Right ventricle myocardium superior (tissue), 1 donor: ENCODE data around the gene TUBGCP5. TPM values are rescaled to one million over a fixed set of nuclear protein-coding genes. Genes with fewer than 3 reads are reported as not detected.
"Not testable (repeated sequence)": the region's sequence is repeated elsewhere in the genome, so short reads cannot be mapped to it uniquely, and the experiment has no call there.

ENCODE experiments used
- ATAC-seq: fragments of 200-7000 bp; cut with Tn5 transposase; one replicate; pipeline ENCODE4 v1.9.1; 2020; ENCODE audit warnings: mild to moderate bottlenecking; ENCODE audit not compliant: poor library complexity
- DNase-seq: peaks from one replicate; pipeline ENCODE4 v3.0.0-alpha.2; 2020
- intact Hi-C: fragments of 100-400 bp; cut with DNase I; formaldehyde crosslinking; loops from one replicate; pipeline ENCODE4 v1.11.2; 2022
- long read RNA-seq: library from polyadenylated mRNA; unstranded; transcript quantifications from one replicate; pipeline ENCODE4 v2.0.0, GENCODE V29; 2021
- total RNA-seq: library from RNA; stranded (reverse); fragmentation: NEBNext Ultra II Directional; extraction: Animal tissue kit (Norgen Biotek cat#: 25700); gene quantifications from one replicate; pipeline ENCODE4 v1.2.1, GENCODE V29; 2021
- donor health status: DM: no; HTN: yes; CAD: no; lungs with severe emphysema.

Gene TUBGCP5
- 11.3 TPM for total RNA-seq
- long read RNA-seq, partial matches to known transcripts, result 1 of 12 reads
- long read RNA-seq, other reads (novel, unspliced or antisense), result 7 of 12 reads

- ATAC-seq (peak; percentile 98), DNase-seq (peak; percentile 99)
- intact Hi-C loops, result no loop called here
Observed at GRCh38 chr15:23039143-23039916, at the start of gene TUBGCP5. TSS of gene TUBGCP5 (minus strand) at chr15:23039569. CDS start at chr15:23039543, 26 bp downstream.

- intact Hi-C loops, result no loop called here
- no peak for ATAC-seq
- no peak for DNase-seq
Observed at GRCh38 chr15:23083115-23083514, 43.7 kb upstream of the TUBGCP5 start.

GRCh38 chr15:23081996-23082737 lies 42.8 kb upstream of the TUBGCP5 start:
- intact Hi-C loops, DNase-seq, ATAC-seq: not testable (repeated sequence)

GRCh38 chr15:23081271-23081670 lies 41.9 kb upstream of the TUBGCP5 start:
- ATAC-seq, result no peak
- no peak for DNase-seq
- intact Hi-C loops, result no loop called here

- ATAC-seq (no peak), DNase-seq (no peak)
- intact Hi-C loops, result no loop called here
Observed at GRCh38 chr15:23079766-23080165, 40.4 kb upstream of the TUBGCP5 start.

- no peak for ATAC-seq
- intact Hi-C loops, result no loop called here
- DNase-seq, result no peak
Observed at GRCh38 chr15:23075927-23076326, 36.6 kb upstream of the TUBGCP5 start.

GRCh38 chr15:23074684-23075083 lies 35.3 kb upstream of the TUBGCP5 start:
- ATAC-seq, result no peak
- intact Hi-C loops, result no loop called here
- no peak for DNase-seq

GRCh38 chr15:23073890-23074646 lies 34.7 kb upstream of the TUBGCP5 start:
- intact Hi-C loops, result no loop called here
- ATAC-seq (no peak), DNase-seq (no peak)

GRCh38 chr15:23072633-23073032 lies 33.3 kb upstream of the TUBGCP5 start:
- ATAC-seq (no peak), DNase-seq (no peak)
- intact Hi-C loops, result no loop called here

GRCh38 chr15:23069496-23070166 lies 30.3 kb upstream of the TUBGCP5 start:
- intact Hi-C loops, result no loop called here
- no peak for ATAC-seq
- no peak for DNase-seq

- intact Hi-C loops, result no loop called here
- no peak for ATAC-seq
- no peak for DNase-seq
Observed at GRCh38 chr15:23067416-23067815, 28.0 kb upstream of the TUBGCP5 start.

- DNase-seq (no peak), ATAC-seq (no peak)
- intact Hi-C loops, result no loop called here
Observed at GRCh38 chr15:23065836-23066235, 26.5 kb upstream of the TUBGCP5 start.

- DNase-seq, result no peak
- intact Hi-C loops, result no loop called here
- ATAC-seq, result no peak
Observed at GRCh38 chr15:23064156-23064555, 24.8 kb upstream of the TUBGCP5 start.

- ATAC-seq (no peak), DNase-seq (no peak)
- intact Hi-C loops, result no loop called here
Observed at GRCh38 chr15:23057707-23058106, 18.3 kb upstream of the TUBGCP5 start.

- intact Hi-C loops, result no loop called here
- DNase-seq (no peak), ATAC-seq (no peak)
Observed at GRCh38 chr15:23055316-23055715, 15.9 kb upstream of the TUBGCP5 start.

- intact Hi-C loops, result no loop called here
- DNase-seq (no peak), ATAC-seq (no peak)
Observed at GRCh38 chr15:23052522-23052921, 13.2 kb upstream of the TUBGCP5 start.

- ATAC-seq (no peak), DNase-seq (no peak)
- intact Hi-C loops, result no loop called here
Observed at GRCh38 chr15:23050708-23051107, 11.3 kb upstream of the TUBGCP5 start.

- DNase-seq (no peak), ATAC-seq (no peak)
- intact Hi-C loops, result no loop called here
Observed at GRCh38 chr15:23049984-23050628, 10.7 kb upstream of the TUBGCP5 start.
